GM18520 (cell line): ENCODE results near the gene RIPPLY2.

ENCODE experiments used
- ATAC-seq: cut with Tn5 transposase; IDR thresholded peaks from one replicate; pipeline ENCODE4 v1.9.1; 2021; ENCODE audit not compliant: unreplicated experiment

Gene RIPPLY2

DNA sequence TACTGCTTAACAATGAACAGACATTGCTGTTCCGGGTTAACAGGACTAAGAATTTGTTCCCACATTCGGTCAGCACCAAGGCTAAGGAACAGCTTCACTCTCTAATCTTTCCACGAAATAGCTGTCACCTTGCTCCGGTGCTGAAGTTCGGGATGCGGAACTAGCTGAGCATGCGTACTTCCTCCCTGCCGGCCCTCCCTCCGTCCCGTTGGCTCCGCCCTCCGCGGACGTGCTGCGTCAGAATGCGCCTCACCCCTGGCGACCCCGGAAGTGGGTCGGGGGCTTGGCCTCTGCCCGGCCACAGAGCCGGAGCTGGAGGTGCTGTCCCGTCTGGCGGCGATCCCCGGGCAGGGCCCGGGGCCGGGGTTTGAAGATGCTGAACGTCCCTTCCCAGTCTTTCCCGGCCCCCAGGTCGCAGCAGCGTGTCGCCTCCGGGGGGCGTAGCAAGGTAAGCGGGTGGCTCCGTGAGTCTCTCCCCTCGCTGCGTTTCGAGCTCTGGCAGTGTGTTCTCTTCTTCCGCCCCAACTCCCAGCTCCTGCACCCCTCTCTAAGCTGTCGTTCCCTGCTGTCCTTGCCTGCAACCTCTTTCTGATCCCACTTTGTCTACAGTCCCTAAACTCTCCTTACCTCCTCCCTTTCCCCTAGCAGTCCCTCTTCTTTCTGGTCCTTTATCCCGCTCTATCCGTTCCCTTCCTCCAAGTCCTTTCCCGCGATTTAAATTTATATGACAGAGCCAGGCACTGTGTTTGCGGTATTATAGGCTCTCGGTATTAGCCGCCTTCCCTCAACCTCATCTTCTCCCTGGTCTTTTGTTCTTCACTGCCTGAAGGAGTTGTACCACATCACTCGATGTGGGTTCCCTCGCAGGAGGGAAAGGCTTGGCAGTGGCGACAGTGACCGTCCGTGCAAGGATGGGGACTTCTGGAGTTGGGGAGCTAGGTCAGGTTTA lies 6.5 kb downstream of the RIPPLY2 start, which contains the start of gene CYB5R4:
CYB5R4 (plus strand) TSS at position 280 of the 949 bp plus-strand sequence; CDS start at position 374, 94 bp downstream.
- peak; percentile 99 for ATAC-seq

DNA sequence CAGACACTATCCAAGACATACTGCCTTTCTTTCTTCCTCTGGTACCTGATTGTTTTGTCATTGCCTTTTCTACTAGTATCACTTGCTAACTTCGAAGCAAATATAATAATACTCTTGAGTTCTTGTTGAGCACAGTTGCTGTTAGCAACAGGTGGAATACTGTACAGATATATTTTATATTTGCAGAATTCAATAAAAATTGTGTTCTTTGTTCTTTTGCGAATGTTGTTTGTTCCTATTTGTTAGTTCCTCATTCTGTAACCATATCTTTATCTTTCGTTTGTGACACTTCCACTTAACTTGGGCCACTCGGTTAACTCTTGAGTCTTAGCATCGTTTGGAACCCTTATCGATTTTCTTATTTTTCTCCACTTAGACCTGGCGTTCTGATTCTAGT lies 7.2 kb downstream of the RIPPLY2 start:
- no peak for ATAC-seq

DNA sequence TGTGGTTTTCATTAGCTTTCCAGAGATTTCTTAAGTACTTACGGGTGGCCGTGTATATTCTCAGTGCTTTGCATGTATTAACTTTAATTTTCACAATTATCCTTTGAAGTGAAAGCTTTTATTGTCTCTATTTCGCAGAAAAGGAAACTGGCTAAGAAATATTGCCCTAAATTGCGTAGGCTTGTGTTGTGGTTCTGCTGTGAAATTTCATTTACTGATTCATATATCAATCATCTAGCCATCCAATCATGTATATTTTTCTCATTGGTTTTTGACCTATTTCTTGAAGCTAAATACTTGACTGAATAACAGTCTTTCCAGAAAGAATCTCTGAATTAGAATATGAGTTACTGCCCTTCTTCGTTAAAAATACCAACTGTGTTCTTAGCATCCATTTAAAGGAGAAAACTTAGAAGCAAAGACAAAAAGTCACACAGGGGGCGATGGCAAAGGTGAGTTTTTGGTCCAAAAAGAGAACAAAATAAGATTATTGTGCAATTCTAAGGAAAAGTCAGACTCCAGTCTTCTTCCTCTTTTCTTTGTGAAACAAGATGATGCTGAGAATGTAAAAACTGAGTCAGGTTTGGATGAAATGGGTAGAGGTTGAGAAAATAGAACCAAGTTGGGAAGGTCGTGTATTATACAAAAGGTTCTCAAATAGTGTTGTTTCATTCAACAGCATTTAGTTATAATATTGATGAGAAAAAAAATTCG lies 7.8 kb downstream of the RIPPLY2 start:
- no peak for ATAC-seq

DNA sequence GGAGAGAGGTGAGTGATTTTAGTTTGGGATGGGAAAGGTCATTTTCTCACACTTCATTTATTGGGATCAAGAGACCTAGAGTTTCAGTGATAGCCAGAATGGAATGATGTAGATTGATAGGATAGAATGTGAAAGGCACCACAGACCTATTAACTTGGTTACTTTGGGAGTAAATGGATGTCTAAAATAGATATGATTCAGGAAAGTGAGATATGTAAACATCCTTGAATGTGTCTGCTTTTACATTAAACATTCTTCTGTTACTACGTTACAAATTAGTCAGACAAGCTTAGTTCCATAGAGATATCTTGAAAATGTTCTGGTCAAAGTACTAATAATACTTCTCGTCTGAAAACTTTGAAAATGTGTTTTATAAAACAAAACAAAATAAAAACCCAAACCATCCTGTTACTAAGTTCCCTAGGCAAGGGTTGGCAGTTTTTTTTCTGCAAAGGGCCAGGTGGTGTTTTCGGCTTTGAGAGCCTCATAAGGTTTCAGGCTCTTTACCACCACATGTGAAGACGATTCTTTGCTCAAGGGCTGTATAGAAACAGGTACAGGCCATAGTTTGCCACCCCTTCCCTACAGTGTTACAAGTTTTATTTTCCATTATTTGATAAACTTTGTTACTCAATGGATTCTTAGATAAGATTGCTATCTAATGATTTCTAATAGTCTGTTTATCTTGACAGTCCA lies 9.8 kb downstream of the RIPPLY2 start:
- ATAC-seq = no peak

DNA sequence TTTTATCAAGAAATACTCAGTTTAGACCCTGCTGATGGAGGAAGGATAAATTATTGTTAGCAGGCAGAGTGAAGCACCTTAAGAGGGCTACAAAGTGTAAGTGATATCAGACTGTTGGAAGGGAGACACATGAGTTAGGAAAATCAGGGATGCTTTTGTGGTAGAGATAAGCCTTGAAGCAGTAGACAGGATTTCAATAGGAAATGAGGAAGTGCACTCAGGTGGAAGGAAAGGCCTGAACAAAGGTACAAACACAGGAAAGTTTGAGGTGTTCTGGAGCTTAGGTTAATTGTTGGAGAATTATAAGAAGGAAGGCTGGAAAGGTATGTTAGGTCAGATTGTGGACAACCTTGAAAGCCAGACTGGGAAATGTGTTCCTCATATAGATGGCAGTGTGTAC lies 13.9 kb downstream of the RIPPLY2 start:
- ATAC-seq = no peak

DNA sequence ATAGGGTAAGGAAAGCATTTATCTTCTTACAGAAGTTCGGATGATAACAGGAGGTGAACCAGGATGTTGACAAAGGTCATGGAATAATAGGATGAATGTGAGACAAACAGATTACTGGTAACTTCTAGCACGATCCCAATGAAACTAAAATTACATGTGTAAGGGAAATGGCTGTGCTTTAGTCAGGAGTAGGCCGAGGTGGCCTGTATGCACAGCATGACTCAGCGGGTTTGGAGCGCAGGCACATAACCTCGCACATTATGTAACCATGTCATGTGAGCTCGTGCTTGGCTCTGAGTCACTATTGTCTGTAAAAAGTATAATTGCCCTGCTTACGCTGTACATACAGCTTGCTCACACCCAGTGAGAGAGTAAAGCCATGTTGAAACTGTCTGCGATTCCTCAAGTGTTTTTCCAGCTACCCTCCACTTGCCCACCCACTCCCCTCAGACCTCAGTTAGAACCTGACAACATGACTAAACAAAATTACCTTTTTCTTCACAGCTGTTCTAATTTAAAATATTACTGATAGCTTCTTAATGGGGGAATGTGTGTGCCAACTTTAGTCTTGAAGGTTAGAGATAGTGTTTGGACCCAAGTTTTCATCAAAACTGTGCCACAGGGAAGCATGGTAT lies 14.5 kb downstream of the RIPPLY2 start:
- ATAC-seq = no peak

DNA sequence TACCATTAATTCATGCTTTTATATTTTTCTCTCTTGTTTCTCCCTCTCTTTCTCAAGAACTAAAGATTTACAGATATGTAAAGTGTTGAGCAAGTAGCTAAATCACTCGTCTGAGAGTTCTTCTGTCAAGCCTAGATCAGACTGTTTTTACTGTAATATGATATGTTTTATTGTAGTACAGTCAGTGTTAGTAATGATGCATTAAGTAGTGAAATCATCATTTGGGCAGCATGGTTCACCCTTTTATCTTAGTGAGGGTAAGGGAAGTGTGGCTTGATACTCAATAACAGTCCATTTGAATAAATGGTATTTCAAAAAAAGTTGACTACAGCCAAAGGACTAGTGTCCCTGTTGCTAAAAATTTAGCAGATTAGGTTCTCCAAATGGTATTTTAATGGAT lies 15.5 kb downstream of the RIPPLY2 start:
- ATAC-seq = no peak

DNA sequence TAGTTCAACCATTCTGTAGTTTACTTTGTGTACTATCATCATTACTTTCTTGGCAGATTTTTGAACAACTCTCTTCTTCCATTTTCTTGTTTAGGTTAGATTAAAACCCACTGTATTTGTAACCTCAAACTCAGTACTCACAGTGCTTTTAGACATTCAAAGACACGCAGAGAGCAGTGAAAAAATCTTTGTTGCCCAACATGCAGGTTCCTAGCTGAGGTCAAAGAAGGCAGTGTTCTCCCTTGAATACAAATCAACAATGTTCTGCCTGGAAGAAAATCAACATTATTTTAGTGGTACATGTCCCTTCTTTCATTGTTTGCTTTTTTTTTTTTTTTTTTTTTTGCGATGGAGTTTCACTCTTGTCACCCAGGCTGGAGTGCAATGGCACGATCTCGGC lies 17.5 kb downstream of the RIPPLY2 start:
- no peak for ATAC-seq

DNA sequence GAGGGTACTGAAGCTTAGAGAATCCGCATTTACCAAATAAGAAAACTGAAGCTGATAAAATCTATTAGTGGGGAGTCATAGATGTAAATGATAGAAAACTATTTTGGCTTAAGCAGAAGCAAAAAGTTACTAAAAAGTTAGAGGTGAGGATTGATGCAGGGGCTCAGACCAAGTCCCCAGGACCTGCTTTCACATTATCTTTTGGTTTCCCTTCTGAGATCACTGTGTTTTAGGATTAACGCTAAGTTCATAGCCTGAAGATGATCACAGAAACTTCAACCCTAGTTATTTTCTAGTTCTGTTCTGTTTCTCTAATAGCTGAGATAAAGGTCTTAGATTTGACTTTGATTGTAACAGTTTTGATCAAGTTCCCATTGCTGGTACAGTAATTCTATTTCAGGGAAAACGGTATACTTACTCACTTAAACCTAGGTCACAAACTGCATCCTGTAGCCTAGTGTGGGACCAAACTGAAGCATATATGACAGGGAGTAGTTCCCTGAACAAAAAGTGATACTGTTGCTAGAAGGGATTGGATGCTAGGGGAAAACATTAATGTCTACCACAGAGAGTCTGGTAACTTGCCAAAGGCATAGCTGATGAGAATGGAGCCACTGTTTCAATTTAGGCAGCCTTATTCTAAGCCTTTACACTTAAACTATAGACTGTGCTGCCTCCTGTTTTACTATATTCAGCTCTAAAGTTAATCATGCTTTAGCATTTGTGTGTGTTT lies 19.4 kb downstream of the RIPPLY2 start:
- no peak for ATAC-seq

DNA sequence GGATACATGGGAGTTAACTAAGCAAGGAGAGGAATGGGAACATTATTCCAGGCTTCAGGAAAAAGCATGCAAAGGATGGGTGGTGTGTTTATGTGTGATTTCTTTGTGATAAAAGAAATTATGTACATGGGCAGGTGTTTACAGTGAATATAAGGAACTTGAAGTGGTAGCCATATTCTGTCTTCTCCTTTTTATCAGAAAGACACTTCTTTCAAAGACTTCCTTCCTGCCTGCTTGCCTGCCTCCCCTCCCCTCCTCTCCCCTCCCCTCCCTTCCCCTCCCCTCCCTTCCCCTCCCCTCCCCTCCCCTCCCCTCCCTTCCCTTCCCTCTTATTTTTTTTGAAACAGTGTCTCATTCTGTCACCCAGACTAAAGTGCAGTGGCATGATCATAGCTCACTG lies 20.7 kb downstream of the RIPPLY2 start:
- ATAC-seq = no peak

DNA sequence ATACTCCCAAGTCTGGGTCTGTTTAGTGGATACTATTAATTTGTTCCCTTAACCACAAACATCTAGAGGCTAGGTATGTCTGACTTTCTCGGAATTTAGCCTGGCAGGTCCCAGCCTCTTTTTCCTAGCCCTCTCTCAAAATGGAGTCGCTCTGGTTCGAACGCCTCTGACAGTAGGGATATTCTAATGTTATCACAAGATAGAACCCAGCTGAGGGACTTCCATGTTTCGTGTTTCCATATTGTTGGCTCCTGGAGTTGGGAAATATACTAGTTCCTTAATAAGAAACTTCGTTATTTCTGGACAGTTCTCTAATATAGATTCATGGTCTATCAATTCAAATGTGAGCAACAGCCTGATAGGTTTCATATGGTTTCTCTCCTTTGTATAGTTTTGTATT lies 22.7 kb downstream of the RIPPLY2 start:
- no peak for ATAC-seq

DNA sequence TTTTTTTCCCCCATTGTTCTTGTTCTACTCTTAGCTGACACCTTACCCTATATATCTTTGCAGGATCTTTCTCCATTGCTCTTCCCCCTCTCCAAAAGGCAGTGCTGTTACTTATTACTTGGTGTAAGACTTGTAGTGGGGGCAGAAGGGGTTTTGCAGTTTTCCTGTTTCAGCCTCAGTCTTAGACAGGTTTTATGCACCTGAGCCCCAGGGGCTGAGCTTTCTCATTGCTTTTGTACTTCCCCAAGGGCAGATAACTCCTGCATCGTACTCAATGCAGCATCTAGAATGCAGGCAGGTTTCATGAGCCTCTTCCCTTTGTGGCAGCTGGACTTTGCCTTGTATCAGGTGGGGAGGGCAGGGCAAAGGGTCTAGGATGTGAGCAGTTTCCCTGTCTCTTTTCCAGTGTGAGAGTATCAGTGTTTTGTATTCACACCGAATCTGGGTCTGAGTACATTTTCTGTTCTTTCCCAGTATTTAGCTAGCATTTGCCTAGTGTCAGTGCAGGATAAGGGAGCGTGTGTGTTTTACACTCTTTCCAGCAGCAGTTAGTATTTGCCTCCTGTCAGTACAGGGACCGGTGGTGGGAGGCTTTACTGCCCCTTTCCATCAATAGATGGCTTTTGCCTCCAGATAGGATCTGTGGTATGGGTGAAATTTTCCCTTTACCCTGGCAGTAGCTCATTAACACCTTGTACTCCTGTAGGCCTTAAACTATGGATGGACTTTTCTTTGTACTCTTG lies 25.9 kb downstream of the RIPPLY2 start:
- ATAC-seq = no peak

DNA sequence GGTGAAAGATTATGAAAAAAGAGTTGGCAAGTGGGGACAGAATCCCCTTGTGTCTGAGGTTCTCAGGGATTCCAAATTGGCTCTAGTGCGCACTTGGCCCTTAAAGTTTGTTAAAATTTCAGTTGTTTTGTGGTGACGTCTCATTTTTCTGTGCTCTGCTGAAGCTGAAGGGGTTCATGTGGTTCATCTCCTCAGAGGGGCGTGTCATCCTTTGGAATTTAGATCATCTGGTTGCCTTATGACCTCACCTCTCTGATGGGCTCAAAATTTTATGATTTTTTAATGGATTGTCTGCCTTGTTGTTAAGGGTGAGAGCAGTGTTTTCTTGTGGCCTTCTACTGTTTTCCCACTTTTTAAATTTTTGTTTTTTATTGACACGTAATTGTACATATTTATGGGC lies 26.6 kb downstream of the RIPPLY2 start:
- no peak for ATAC-seq

DNA sequence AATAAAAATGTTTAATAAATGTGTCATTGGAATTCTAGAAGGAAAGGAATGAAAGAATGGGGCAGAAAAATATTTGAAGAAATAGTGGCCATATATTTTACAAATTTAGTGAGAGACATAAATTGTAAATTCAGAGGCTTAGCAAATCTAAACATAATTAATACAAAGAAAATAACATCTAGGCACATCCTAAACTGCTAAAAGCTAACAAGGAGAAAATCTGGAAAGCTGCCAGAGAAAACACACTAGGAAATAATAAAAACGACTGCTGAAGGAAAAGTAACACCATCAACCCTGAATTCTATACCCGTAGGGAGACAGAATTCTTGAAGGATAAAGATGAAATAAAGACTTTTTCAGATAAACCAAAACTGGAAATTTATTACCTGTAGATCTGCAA lies 30.1 kb downstream of the RIPPLY2 start:
- ATAC-seq = no peak

DNA sequence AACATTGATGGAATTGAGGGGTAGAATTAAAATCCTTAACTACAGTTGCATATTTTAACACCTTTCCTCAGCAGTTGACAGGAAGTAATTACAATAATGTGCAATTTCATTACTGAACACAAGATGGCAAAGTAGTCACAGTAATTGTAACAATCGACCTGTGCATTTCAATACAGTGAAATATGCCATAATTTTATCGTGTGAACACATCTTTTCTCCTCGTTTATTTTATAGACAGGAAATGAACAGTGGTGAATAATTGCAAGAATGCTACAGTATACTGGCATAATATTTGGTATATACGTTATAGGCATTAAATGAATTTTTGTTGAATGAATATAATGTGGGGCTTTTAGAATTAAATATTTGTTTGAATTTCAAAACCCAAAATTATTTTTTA lies 31.4 kb downstream of the RIPPLY2 start:
- peak; percentile 93 for ATAC-seq

DNA sequence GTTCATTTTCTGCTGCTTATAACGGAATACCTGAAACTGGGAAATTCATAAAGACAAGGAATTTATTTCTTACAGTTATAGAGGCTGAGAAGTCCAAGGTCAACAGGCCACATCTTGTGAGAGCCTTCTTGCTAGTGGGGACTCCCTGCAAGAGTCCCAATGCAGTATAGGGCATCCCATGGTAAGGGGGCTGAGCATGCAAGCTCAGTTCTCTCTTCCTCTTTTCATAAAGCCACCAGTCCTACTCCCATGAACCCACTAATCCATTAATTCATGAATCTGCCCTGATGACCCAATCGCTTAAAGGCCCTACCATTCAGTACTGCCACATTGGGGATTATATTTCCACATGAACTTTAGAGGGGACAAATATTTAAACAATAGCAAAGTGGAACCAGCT lies 32.8 kb downstream of the RIPPLY2 start:
- ATAC-seq = no peak

DNA sequence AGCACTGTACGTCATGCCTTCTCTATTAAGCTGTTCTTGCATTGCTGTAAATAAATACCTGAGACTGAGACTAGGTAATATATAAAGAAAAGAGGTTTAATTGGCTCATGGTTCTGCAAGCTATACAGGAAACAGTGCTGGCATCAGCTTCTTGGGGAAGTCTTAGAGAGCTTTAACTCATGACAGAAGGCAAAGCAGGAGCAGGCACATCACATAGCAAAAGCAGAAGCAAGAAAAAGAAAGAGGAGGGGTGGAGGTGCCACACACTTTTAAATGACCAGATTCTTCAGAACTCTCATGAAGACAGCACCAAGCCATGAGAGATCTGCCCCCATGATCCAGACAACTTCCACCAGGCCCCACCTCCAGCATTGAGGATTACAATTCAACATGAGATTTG lies 36.5 kb downstream of the RIPPLY2 start:
- ATAC-seq = no peak

DNA sequence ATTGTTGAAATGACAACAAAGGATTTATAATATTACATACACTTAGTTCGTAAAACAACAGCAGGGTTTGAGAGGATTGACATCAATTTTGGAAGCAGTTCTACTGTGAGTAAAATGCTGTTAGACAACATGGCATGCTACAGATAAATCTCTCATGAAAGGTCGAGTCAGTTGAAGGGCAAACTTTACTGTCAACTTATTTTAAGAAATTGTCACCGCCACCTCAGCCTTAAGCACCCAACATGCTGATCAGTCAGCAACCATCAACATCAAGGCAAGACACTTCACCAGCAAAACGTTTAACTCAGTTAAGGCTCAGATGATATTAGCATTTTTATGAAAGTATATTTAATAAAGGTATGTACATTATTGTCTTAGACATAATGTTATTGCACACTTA lies 37.4 kb downstream of the RIPPLY2 start:
- ATAC-seq = no peak

DNA sequence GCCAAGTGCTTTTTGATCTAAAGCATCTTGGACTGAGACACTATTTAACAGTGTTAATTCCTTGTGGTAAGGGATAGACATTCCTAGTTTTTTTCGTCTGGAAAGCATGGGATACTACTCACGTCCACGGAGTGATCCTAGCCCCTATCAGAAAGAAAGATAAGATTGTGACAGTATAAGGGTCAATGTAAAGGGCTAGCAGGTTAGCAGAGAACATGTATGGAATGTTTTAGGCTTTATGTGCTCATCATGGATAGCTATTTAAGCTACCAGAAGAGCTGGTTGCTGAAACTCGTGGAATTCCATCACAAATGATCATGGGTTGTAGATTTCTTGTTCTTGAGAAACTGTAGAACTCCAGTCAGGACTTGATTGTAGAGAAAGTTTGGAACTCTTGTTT lies 38.4 kb downstream of the RIPPLY2 start:
- ATAC-seq = no peak

DNA sequence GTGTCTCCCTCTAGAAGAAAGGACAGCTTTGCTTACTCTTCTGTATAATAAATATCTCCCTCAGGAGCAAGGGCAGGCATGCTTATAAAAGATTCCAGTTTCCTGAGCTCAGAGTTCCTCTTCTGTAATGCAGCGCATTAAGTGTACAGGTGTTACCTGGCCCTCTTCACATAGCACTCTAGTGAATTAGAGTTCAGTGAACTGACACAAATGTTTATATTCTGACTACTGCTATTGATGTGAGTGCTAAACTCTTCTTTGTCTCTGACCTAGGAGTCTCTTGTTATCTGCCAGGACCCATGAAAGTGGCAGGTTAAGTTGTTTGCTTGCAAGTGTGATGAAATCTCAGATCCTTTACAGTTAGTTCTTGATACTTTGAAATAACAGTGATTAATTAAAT lies 39.9 kb downstream of the RIPPLY2 start:
- ATAC-seq = no peak
